ENCODE results near the gene LRRC75A. TPM values are rescaled to one million over a fixed set of nuclear protein-coding genes. Genes with fewer than 3 reads are reported as not detected.

LRRC75A gene
- total RNA-seq, 1 donor = 1.4 TPM

DNA sequence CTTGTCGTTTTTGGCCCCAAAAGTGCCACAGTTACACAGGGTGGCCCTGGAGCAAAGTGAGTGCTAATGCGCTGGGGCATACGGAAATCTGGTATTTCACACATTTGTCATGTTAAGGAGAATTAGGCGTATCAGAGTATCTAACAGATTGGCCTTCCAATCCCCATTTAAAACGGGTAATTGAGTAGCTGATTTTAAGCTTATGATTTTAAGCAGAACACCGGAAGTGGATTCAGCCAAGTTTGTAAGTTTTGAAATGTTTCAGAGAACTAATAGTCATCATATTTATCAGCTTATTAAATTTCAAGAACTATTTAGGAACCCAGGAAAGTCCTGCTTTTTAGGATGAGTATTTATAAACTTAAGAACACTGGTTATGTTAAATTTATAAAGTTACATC lies 19.5 kb downstream of the LRRC75A start:
- peak; percentile 11 for DNase-seq (ENCODE audit: insufficient read length, low spot score, missing footprints)
- Histone ChIP-seq H3K36me3 (ENCODE audit: insufficient read depth, low read length) (no peaks in the 10 kb centered on the region), H2AFZ (ENCODE audit: low read length) (no peak overlapping the region), H3K79me2 (ENCODE audit: insufficient read depth, low read length) (no peaks in the 10 kb centered on the region), H3K4me3 (ENCODE audit: insufficient read depth, low read length) (no peak overlapping the region), H3K27ac (ENCODE audit: low read depth, low read length) (no peak overlapping the region), H4K20me1 (ENCODE audit: insufficient read depth, low read length) (no peaks in the 10 kb centered on the region), H3K9me3 (ENCODE audit: low read depth, low read length) (no peaks in the 10 kb centered on the region), H3K4me1 (ENCODE audit: insufficient read depth, low read length) (peaks cover 7% of the 10 kb centered on the region), H3K27me3 (ENCODE audit: insufficient read depth, low read length) (no peaks in the 10 kb centered on the region), H3K4me2 (ENCODE audit: insufficient read depth, low read length) (no peak overlapping the region)
- TF ChIP-seq, protein P1, sequence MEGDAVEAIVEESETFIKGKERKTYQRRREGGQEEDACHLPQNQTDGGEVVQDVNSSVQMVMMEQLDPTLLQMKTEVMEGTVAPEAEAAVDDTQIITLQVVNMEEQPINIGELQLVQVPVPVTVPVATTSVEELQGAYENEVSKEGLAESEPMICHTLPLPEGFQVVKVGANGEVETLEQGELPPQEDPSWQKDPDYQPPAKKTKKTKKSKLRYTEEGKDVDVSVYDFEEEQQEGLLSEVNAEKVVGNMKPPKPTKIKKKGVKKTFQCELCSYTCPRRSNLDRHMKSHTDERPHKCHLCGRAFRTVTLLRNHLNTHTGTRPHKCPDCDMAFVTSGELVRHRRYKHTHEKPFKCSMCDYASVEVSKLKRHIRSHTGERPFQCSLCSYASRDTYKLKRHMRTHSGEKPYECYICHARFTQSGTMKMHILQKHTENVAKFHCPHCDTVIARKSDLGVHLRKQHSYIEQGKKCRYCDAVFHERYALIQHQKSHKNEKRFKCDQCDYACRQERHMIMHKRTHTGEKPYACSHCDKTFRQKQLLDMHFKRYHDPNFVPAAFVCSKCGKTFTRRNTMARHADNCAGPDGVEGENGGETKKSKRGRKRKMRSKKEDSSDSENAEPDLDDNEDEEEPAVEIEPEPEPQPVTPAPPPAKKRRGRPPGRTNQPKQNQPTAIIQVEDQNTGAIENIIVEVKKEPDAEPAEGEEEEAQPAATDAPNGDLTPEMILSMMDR (IDR thresholded peaks at IDR 0.05; ENCODE audit: extremely low read depth, low read depth, low read length) = no peak

DNA sequence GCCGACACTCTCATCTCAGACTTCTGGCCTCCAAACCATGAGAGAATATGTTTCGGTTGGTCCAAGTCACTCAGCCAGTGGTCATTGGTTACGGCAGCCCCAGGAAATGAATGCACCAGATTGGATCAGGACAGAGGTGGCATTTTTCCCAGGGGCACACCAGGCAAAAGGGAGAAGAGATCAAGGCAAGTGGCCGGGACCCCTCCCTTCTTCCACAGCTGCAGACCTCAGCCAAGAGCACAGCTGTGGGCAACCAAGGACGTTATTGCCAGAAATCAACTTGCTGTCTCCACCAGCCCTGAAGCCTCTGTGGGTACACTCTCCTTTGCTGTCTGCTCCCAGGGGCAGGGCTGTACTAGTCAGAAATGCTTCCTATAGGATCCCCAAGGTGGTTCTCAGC lies 20.7 kb downstream of the LRRC75A start:
- Histone ChIP-seq H3K4me1 (ENCODE audit: insufficient read depth, low read length) (no peaks in the 10 kb centered on the region), H3K79me2 (ENCODE audit: insufficient read depth, low read length) (no peaks in the 10 kb centered on the region), H4K20me1 (ENCODE audit: insufficient read depth, low read length) (no peaks in the 10 kb centered on the region), H3K36me3 (ENCODE audit: insufficient read depth, low read length) (no peaks in the 10 kb centered on the region), H3K9me3 (ENCODE audit: low read depth, low read length) (no peaks in the 10 kb centered on the region), H3K27ac (ENCODE audit: low read depth, low read length) (no peak overlapping the region), H3K4me2 (ENCODE audit: insufficient read depth, low read length) (no peak overlapping the region), H2AFZ (ENCODE audit: low read length) (no peak overlapping the region), H3K27me3 (ENCODE audit: insufficient read depth, low read length) (no peaks in the 10 kb centered on the region), H3K4me3 (ENCODE audit: insufficient read depth, low read length) (no peak overlapping the region)
- TF ChIP-seq, protein P1 (IDR thresholded peaks at IDR 0.05; ENCODE audit: extremely low read depth, low read depth, low read length) = no peak
- peak; percentile 3 for DNase-seq (ENCODE audit: insufficient read length, low spot score, missing footprints)

DNA sequence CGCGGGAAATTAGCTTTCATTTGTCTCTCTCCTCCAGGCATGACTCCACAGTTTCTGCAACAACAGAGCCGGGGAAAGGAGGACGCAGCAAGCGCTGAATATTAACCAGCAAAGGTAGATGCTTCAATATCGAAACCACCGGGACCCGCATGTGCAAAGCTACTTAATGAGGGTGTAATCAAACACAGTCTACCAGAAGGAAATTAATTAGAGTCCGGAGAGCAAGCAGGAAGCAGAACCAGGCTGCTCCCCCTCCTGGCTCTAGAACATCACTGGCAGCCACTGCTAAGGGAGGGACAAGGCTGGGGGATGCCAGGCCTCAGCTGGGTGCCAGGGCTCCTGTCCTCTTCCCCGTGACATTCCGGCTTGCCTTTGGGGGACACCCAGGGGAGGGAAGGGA lies 21.7 kb downstream of the LRRC75A start:
- Histone ChIP-seq H3K4me1 (ENCODE audit: insufficient read depth, low read length) (no peaks in the 10 kb centered on the region), H3K4me2 (ENCODE audit: insufficient read depth, low read length) (no peak overlapping the region), H3K9me3 (ENCODE audit: low read depth, low read length) (no peaks in the 10 kb centered on the region), H4K20me1 (ENCODE audit: insufficient read depth, low read length) (no peaks in the 10 kb centered on the region), H3K27ac (ENCODE audit: low read depth, low read length) (no peak overlapping the region), H2AFZ (ENCODE audit: low read length) (no peak overlapping the region), H3K4me3 (ENCODE audit: insufficient read depth, low read length) (no peak overlapping the region), H3K79me2 (ENCODE audit: insufficient read depth, low read length) (no peaks in the 10 kb centered on the region), H3K27me3 (ENCODE audit: insufficient read depth, low read length) (no peaks in the 10 kb centered on the region), H3K36me3 (ENCODE audit: insufficient read depth, low read length) (no peaks in the 10 kb centered on the region)
- peak; percentile 56 for DNase-seq (ENCODE audit: insufficient read length, low spot score, missing footprints)
- TF ChIP-seq, protein P1 (IDR thresholded peaks at IDR 0.05; ENCODE audit: extremely low read depth, low read depth, low read length) = no peak

DNA sequence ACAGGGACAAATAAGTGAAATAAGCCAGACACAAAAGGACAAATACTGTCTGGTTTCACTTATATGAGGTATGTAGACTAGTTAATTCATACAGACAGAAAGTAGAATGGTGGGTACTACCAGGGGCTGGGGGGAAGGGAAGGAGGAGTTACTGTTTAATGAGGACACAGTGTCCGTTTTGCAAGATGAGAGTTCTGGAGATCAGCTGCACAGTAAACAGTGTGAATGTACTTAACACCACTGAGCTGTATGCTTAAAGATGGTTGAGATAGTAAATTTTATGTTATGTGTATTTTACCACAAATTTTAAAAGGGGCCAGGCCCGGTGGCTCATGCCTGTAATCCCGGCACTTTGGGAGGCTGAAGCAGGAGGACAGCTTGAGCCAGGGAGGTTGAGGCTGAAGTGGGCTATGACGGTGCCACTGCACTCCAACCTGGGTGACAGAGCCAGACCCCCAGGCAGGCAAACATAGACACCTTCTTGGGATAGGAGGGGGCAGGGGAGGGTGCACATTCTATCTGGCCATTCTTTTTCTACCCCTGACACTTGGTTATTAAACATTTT lies 23.5 kb downstream of the LRRC75A start:
- TF ChIP-seq, protein P1 (IDR thresholded peaks at IDR 0.05; ENCODE audit: extremely low read depth, low read depth, low read length) = no peak

More for the DNA sequence above, 23.5 kb downstream of the LRRC75A start:
- H3K4me3 ChIP-seq (ENCODE audit: insufficient read depth, low read length) = no peak overlapping the region
- H4K20me1 ChIP-seq (ENCODE audit: insufficient read depth, low read length) = peaks cover 5% of the 10 kb centered on the region
- no peak overlapping the region for H2AFZ ChIP-seq (ENCODE audit: low read length)
- H3K36me3 ChIP-seq (ENCODE audit: insufficient read depth, low read length) = no peaks in the 10 kb centered on the region
- DNase-seq (ENCODE audit: insufficient read length, low spot score, missing footprints) = peak; percentile 52
- H3K79me2 ChIP-seq (ENCODE audit: insufficient read depth, low read length) = no peaks in the 10 kb centered on the region
- no peaks in the 10 kb centered on the region for H3K4me1 ChIP-seq (ENCODE audit: insufficient read depth, low read length)
- H3K4me2 ChIP-seq (ENCODE audit: insufficient read depth, low read length) = no peak overlapping the region
- no peaks in the 10 kb centered on the region for H3K9me3 ChIP-seq (ENCODE audit: low read depth, low read length)
- H3K27ac ChIP-seq (ENCODE audit: low read depth, low read length) = no peak overlapping the region
- H3K27me3 ChIP-seq (ENCODE audit: insufficient read depth, low read length) = no peaks in the 10 kb centered on the region
